GM10847 (cell line): ENCODE results near the gene GNAQ.

Source experiments
- POLR2A ChIP-seq: IDR thresholded peaks from 2 replicates; pipeline ENCODE4 v1.6.1; 2011; ENCODE audit not compliant: insufficient read length; ENCODE audit errors: extremely low read depth

GNAQ gene

GRCh38 chr9:77826621-77827020 lies 205.0 kb downstream of the GNAQ start:
- TF ChIP-seq POLR2A = no peak

- TF ChIP-seq POLR2A = no peak
Observed at GRCh38 chr9:77826116-77826515, 205.5 kb downstream of the GNAQ start.

- TF ChIP-seq POLR2A = no peak
Observed at GRCh38 chr9:77825361-77825760, 206.2 kb downstream of the GNAQ start.

GRCh38 chr9:77820293-77820954 lies 211.2 kb downstream of the GNAQ start:
- no peak for TF ChIP-seq POLR2A

GRCh38 chr9:77819657-77820056 lies 212.0 kb downstream of the GNAQ start:
- TF ChIP-seq POLR2A = no peak

- no peak for TF ChIP-seq POLR2A
Observed at GRCh38 chr9:77817590-77818311, 213.9 kb downstream of the GNAQ start.

DNA sequence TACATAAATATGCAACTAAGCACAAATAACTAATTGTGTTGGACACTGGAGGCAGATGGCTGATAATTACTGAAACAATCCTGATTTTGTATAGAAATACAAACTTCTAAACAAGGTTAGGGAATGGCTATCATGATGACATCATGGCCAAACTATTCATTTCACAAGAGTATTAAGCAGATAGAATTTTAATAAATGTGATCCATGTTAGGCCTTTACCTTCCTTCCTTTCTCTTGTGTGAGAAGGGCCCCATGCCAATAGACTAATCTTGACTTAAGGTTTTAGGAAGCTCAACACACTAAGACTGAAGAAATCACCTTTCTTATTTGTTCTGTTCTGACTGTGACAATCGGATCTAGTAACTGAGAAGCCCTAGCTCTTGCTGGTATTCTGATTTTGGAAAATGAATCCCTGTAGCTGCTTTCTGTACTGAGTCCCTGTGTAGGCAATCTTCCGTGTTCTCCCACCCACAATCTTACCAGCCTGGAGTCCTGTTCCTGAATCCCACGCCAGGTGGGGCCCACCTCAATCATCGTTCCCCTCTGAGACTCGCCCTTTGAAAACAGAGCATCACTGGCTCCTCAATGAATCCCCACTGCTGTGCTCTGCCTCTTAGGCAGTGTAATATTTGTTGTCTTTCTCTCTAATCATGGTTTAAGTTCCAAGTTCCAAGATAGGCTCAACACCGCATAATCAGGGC lies 214.8 kb downstream of the GNAQ start:
- no peak for TF ChIP-seq POLR2A

DNA sequence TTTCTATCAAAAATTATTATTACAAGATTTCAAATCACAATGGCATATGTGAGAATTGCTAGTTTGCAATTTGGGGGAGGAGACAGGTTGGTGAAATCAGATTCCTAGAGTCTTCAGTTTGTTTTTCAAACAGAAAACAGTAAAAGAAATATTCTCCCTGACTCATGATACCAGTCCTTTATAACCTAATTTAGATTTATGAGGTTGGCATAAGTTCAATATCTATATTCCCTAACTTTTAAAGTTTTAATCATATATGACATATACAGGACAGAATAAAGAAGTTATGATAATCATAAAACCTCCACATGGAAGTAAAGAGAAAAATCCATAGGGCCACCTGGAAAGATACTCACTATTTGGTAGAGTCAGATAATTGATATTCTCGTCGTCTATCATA lies 216.4 kb downstream of the GNAQ start:
- TF ChIP-seq POLR2A = no peak

GRCh38 chr9:77811832-77812231 lies 219.8 kb downstream of the GNAQ start:
- no peak for TF ChIP-seq POLR2A

DNA sequence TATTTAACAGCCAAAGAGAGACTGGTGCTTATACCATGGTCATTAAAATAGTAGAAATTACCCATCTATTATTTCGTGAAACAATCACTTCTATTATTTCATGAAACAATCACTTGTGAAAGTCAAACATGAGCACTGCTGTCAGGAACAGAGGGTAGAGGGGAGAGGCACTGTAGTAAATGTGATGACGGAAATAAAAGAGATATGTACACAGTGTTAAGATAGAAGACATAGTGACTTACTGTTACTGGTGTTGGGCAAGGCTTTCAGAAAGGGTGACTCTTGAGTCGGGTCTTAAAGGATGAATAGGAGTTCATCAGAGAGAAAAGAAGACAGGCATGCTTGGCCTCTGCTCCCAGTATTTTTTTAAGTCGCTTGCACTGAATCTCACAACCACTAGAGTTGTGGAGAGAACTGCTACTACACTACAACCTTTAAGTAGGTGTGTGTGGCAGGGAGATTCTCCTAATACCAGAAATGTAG lies 220.9 kb downstream of the GNAQ start:
- no peak for TF ChIP-seq POLR2A

DNA sequence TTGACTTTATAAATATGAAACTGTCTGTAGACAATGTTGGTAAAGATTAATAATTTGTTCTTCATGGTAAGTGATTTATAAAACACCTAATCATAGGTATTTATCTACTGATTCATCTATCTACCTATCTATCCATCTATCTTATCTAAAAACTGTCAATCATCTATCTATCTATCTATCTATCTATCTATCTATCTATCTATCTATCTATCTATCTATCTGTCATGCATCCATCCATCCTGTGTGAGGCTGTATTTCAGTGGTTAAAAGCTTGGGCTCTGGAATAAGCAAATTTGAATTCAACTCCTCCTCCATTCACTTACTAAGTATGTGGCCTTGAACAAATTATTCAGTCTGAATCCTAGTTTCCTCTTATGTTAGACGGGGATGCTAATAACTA lies 221.6 kb downstream of the GNAQ start:
- TF ChIP-seq POLR2A = no peak

DNA sequence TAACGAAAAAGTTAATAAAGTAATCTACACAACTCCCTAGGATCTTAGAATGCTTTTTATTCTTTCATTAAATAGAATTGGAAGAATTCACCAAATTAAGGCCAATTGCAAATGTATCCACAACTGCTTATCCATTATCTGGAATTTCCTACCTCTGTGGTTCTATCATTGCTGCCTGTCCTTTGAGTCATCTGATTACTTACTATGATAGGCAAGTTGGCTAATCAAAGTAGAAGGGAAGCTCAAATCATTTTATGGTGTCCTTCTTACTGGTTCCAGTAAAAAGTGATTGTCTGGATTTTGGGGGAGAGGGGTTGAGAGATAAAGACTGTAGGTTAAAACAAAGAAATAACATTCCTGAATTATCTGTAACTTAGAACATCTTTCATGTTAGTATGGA lies 222.1 kb downstream of the GNAQ start:
- no peak for TF ChIP-seq POLR2A

DNA sequence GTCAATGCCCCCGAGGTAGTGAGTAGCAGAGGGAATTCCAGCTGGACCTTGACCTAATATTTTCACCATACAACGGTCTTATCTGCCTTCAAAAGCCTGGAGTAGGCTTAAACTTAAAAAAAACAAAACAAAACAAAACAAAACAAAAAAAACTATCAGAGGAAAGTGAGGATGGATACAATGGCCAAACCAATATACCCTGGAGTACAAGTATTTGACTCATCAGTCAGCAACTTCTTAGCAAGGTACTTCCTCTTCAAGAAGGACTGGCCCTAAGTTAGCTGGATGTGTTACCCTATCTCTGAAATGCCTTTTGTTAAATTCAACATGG lies 222.9 kb downstream of the GNAQ start:
- TF ChIP-seq POLR2A = no peak

DNA sequence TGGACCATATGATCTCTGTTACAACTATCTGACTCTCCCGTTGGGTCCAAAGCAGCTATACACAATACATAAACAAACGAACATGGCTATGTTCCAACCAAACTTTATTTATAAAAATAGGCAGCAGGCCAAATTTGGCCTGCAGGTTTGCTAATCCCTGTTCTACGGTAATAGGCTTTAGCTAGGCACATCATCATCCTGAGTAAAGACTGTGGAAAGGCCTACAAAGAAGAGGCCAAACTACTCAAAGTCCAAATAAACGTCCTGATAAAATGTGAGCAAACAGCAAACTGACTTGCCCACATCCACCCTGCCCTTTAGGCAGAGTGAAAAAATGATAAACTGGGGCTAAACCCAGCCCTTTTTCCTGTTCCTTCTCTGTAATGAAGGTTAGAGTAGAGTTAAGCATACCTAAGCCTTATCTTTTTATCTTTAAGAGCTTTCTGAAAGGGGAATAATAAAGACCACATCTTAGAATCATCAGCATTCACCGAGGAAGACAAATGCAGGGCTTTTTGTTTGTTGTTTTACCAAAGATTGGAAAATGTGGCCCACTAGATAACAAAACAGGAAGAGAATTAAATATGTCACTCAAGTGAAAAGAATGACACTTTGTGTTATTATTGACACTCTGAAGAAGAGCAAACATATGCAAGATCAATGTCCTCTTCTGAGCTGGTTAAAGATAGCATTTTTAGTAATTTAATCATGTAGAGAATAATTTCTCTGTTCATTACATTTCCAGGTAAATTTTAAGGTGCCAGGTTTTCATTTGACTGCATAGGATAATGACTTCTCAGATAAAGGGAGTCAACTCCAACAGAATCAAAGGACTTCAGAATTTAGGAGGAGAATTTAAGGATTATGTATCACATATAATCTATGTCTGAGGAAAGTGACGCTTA lies 223.5 kb downstream of the GNAQ start:
- TF ChIP-seq POLR2A = no peak

DNA sequence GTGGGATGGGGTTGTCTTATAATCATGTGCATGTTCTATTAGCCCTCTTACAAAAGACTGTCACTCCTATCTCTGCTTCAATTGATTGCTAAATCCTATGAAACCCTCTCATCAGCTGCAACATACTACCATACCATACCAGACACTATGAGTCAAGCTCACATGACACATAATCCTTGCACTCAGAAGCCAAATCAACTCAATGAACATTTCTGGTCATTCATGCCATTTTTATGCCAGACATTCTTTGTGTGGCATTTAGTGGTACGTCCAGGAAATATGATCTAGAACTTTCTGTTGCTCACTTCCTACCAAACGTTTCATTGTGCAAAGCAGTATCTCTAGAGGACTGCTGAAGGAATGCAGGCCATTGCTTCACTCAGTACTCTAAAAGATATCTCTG lies 224.3 kb downstream of the GNAQ start:
- TF ChIP-seq POLR2A = no peak

GRCh38 chr9:77806741-77807140 lies 224.9 kb downstream of the GNAQ start:
- no peak for TF ChIP-seq POLR2A

DNA sequence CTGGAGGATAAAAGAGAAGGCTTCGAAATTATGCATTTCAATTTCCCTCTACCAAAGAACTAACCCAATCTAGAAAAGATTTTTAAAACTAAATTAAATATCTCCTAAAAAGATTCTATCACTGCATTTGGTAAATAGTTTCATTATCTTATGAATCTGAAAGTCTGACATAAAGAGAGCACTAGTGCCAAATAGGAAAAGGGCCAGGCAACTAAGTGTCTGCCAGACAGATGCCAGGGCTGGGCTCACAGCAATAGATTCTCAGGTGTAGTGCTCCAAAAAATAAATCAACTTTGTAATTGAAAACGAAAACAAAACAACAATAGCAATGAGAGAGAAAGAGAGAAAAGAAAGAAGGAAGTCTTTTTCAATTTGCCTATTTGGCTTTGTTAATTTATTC lies 225.8 kb downstream of the GNAQ start:
- TF ChIP-seq POLR2A = no peak
